NT2/D1 (cell line): Measurements from ENCODE around the gene NSUN2.

Experiments used
- YY1 ChIP-seq: IDR thresholded peaks from 2 replicates; pipeline ENCODE4 v1.6.1; 2011; ENCODE audit not compliant: insufficient read length, insufficient read depth
- ZNF274 ChIP-seq: IDR thresholded peaks from 2 replicates; pipeline ENCODE4 v1.6.1; 2011; ENCODE audit warnings: mild to moderate bottlenecking, low read depth, low read length

GRCh38 chr5:6567068-6567467 is 65.8 kb downstream of the NSUN2 start:
- no peak for TF ChIP-seq ZNF274
- TF ChIP-seq YY1 = no peak
